Adrenal gland (tissue), 5 donors: ENCODE results near the gene DDAH2.

Experiments
- CTCF ChIP-seq, 6 experiments: fragments of 450-650 bp in 4 of 6; fragments of 200-600 bp in 2 of 6; sonication (generic) in 1 of 6; IDR thresholded peaks; 1 replicate in 5 of 6; 2 replicates in 1 of 6; pipeline versions ENCODE4 v1.5.1 to v1.8.0; 2016 to 2021; ENCODE audit warnings: antibody characterized with exemption in 6 of 6, mild to moderate bottlenecking in 2 of 6, moderate library complexity in 1 of 6
- POLR2A ChIP-seq, 2 donors: fragments of 450-650 bp; IDR thresholded peaks; one replicate each; pipeline ENCODE4 v1.6.1; 2017; ENCODE audit warnings: antibody characterized with exemption in 2 of 2, mild to moderate bottlenecking in 2 of 2, moderate library complexity in 1 of 2
- donor health status: DM: no; HTN: no; CAD: no.

GRCh38 chr6:31708224-31708623 lies 20.9 kb downstream of the DDAH2 start:
- no peak for TF ChIP-seq CTCF (IDR thresholded peaks at IDR 0.05)
- TF ChIP-seq POLR2A (IDR thresholded peaks at IDR 0.05): no peak
